Measurements from ENCODE around the gene LASP1NB.
"Not testable (repeated sequence)": the region's sequence is repeated elsewhere in the genome, so short reads cannot be mapped to it uniquely, and the experiment has no call there.

Gene LASP1NB

GRCh38 chr17:38911081-38911730, 14.2 kb upstream of the LASP1NB start:
- H3K9ac ChIP-seq (ENCODE audit: low read depth in 1 of 2, low read length in 2 of 2) = no peak overlapping the region
- no peak overlapping the region for H3K27ac ChIP-seq (ENCODE audit: low read depth in 1 of 2, low read length in 2 of 2)
- 92% methylated on average over 10 of the region's 10 CpGs for WGBS
- no peak for DNase-seq (ENCODE audit: low spot score)
- H3K36me3 ChIP-seq (ENCODE audit: control insufficient read depth in 4 of 4, insufficient read depth in 3 of 4, low read depth in 1 of 4, low read length in 3 of 4) = peaks cover 10 to 17% (median 13%) of the 10 kb centered on the region in 4 donors
- no peak for TF ChIP-seq FOXA1 (IDR thresholded peaks at IDR 0.05)
- no peak for TF ChIP-seq RAD21 (IDR thresholded peaks at IDR 0.05)
- TF ChIP-seq HNF4G (IDR thresholded peaks at IDR 0.05) = no peak
- no peak for TF ChIP-seq ATF3 (IDR thresholded peaks at IDR 0.05)
- TF ChIP-seq ZBTB33 (IDR thresholded peaks at IDR 0.05) = no peak
- TF ChIP-seq CTCF (IDR thresholded peaks at IDR 0.05; ENCODE audit: low read depth, low read length, missing input control) = no peak
- no peak for TF ChIP-seq EGR1 (IDR thresholded peaks at IDR 0.05; ENCODE audit: low read depth in 2 of 2)
- no peak for TF ChIP-seq JUND (IDR thresholded peaks at IDR 0.05)
- TF ChIP-seq MAX (IDR thresholded peaks at IDR 0.05) = no peak
- no peak for TF ChIP-seq REST (IDR thresholded peaks at IDR 0.05)
- TF ChIP-seq NR2F2 (IDR thresholded peaks at IDR 0.05) = no peak
- no peaks in the 10 kb centered on the region for H3K9me3 ChIP-seq (ENCODE audit: control insufficient read depth in 4 of 4, low read length in 3 of 4)
- H3K4me3 ChIP-seq (ENCODE audit: low read depth in 1 of 3, low read length in 3 of 3) = no peak overlapping the region
- no peaks in the 10 kb centered on the region for H3K27me3 ChIP-seq (ENCODE audit: control insufficient read depth in 4 of 4, insufficient read depth in 4 of 4, low read length in 3 of 4)
- H3K4me1 ChIP-seq (ENCODE audit: control insufficient read depth in 4 of 4, insufficient read depth in 4 of 4, low read length in 3 of 4) = peaks cover 17 to 44% (median 30%) of the 10 kb centered on the region in 4 donors

- H3K9me3 ChIP-seq (ENCODE audit: control insufficient read depth in 4 of 4, low read length in 3 of 4); H3K4me3 ChIP-seq (ENCODE audit: low read depth in 1 of 3, low read length in 3 of 3); H3K9ac ChIP-seq (ENCODE audit: low read depth in 1 of 2, low read length in 2 of 2); DNase-seq (ENCODE audit: low spot score); H3K27me3 ChIP-seq (ENCODE audit: control insufficient read depth in 4 of 4, insufficient read depth in 4 of 4, low read length in 3 of 4): not testable (repeated sequence)
- Histone ChIP-seq H3K27ac (ENCODE audit: low read depth in 1 of 2, low read length in 2 of 2) (peak overlapping the region in 1 of 2 donors; percentile 15), H3K36me3 (ENCODE audit: control insufficient read depth in 4 of 4, insufficient read depth in 3 of 4, low read depth in 1 of 4, low read length in 3 of 4) (peaks cover 10 to 17% (median 14%) of the 10 kb centered on the region in 4 donors), H3K4me1 (ENCODE audit: control insufficient read depth in 4 of 4, insufficient read depth in 4 of 4, low read length in 3 of 4) (peaks cover 17 to 43% (median 29%) of the 10 kb centered on the region in 4 donors)
- WGBS = 94% methylated on average over 8 of the region's 8 CpGs
These were observed 13.7 kb upstream of the LASP1NB start for GRCh38 chr17:38911731-38912081.
